Activated CD4-positive, alpha-beta T cell treated with anti-CD3 and anti-CD28 coated beads for 24 hours (primary cell): ENCODE data around the gene DHRS7C.

Experiments
- DNase-seq, 2 donors: peaks; one replicate each; pipeline ENCODE4 v3.0.0-alpha.2; 2020; ENCODE audit warnings: low read depth in 2 of 2

The DHRS7C gene

DNA sequence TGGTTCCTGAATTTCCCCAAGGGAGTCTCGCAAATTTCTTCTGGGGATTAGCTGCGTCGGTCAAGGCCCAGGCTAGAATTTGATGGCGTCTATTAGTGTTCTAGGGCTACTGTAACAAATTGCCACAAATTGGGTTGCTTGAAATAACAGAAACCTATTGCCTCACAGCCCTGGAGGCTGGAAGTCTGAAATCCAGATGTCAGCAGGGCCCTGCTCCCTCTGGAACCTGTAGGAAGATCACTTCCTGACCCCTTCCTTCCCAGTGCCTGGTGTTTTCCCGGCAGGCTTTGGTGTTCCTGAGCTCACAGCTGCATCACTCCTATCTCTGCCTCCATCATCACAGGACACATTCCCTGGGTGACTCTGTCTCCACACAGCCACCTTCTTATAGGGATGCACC lies 24.4 kb downstream of the DHRS7C start:
- no peak for DNase-seq

DNA sequence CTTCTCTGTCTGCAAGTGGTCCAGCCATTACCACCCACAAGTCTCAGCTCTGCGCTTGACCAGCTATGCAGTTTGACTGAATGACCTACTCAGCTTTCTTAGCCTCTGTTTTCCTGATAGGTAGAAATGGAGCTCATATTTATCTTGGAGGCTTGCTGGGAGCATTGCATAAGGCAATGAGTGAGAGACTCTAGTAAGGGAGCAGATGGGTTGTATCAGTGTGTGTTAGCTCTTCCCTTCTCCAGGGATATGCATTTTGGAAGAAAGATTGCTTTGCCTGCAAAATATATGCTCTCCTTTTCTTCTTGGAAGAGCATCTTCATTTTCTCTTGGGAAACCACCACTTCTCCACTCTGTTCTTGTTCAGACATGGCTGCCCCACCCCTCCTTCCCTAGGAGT lies 26.1 kb downstream of the DHRS7C start:
- DNase-seq: no peak

DNA sequence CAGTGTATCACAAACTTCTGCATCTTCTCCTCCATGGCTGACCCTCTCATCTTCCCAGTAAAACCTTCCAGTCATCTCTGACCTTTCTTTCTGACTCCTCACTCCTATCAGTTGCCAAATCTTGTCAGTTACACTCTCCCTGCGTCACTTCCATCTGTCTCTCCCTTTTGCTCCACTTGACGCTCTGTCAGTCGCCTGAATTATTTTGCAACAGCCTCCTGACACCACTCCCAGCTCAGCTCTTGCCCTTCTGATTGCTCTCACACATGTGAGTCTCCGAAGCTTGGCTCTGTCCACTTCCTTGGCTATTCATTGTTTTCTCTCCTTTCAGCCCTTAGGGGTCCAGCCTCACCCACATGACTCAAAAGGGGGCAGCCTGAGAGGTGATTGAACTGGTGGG lies 27.7 kb downstream of the DHRS7C start:
- no peak for DNase-seq

DNA sequence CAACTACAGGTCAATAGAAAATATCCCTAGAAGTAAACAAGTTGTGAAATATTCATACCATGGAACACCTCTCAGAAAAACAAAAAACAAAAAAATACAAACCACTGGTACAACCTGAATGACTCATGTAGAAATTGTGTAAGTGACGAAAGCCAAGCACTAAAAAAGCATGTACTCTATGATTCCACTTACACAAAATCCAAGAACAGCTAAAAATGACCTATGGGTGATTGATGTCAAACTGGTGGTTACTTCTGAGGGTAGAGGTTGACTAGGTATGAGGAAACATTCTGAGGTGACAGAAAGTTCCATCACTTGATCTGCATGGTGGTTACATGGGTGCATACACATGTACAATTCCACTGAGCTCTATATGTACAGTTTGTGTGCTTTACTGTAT lies 31.1 kb downstream of the DHRS7C start:
- DNase-seq: no peak

DNA sequence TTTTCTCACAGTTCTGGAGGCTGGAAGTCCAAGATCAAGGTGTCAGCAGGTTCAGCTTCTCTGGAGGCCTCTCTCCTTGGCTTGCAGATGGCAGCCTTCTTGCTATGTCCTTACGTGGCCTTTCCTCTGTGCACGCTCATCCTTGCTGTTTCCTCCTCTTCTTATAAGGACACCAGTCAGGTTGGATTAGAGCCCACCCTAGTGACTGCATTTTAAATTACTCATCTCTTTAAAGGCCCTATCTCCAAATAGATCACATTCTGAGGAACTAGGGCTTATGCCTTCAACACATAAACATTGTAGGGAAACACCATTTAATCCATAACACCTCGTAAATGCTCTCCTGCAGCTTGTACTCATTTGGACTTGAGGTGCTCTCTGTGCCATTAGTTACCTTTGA lies 36.3 kb downstream of the DHRS7C start:
- DNase-seq: no peak

DNA sequence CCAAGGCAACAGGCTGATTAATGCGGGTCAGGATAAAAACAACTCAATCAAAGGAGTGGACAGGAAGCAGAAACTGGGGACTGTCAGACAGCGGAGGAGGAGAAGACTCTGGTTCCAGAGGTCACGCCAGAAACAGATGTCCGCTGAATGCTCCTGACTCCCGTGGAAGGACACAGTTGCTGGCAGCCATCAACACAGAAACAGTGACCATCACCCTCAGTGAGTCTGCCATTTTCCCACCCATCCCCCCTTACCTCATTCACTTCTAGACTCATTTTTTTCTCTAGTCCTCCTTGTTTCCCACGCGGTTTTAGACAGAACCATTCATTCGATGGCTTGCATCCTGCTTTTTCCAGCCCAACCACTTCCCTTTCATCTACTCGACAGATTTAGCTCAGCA lies 40.9 kb downstream of the DHRS7C start:
- no peak for DNase-seq

DNA sequence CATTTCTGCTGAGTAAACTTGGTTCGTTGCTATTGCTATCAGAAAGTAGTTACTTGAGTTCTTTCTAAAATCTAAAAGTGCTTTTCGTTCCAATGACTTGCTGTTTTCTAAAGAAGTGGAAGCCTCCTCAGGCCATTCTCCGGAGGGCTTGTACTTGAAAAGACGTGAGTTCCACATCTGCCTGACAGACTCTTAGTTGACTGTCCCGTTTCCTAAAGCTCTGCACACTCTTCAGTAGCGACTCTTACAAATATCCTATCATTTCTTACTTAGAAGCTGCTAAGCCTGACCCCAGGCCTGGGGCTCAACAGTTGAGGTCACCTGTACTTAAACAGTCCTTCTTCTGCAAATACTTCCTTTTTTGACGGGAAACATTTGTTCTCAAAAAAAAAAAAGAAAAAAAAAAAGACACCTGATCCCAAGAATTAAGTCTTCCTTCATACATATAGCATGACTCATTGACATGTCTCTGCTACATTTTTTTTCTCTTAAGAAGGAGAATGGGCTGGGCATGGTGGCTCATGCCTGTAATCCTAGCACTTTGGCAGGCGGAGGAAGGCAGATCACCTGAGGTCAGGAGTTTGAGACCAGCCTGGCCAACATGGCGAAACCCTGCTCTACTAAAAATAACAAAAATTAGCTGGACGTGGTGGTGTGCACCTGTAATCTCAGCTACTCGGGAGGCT lies 61.5 kb downstream of the DHRS7C start:
- DNase-seq: no peak

DNA sequence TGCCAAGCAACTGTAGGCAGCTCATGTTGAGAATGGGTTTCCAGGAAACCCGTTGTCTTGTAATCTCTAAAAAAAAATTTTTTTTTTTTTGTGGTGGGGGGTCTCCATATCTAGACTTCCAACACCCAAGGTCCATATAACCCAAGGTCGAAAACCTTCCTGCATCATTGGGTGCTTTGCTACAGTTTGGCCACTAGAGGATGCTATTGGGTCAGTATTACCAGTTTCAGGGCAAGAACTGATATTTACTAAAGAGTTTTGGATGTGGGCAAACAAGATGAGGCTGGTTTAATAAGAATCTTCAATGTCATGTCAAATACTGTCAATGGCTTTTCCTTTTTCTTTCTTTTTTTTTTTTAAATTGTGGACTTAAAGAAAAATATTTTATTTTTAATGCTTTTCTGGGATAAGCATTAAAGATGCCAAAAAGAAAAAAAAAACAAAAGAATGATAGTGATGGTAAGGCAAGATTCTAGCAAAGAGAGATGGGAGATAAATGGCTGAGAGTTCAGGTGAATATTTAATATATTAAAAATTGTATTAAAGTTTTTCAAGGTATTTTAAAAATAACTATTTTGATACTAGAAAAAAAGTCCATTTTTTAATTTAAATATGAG lies 62.2 kb downstream of the DHRS7C start:
- DNase-seq: no peak

DNA sequence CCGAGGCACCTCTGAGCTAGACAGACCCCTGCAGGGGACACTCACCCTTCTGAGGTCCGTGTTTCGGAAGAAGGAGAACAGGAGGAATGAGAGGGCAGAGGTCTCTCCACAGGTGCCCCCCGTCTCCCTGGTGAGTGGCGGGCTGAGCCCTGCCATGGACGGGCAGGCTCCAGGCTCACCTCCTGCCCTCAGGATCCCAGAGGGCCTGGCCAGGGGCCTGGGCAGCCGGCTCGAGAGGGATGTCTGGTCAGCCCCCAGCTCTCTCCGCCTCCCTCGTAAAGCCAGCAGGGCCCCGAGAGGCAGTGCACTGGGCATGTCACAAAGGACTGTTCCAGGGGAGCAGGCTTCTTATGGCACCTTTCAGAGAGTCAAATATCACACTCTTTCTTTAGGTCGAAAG lies 62.8 kb downstream of the DHRS7C start:
- no peak for DNase-seq

DNA sequence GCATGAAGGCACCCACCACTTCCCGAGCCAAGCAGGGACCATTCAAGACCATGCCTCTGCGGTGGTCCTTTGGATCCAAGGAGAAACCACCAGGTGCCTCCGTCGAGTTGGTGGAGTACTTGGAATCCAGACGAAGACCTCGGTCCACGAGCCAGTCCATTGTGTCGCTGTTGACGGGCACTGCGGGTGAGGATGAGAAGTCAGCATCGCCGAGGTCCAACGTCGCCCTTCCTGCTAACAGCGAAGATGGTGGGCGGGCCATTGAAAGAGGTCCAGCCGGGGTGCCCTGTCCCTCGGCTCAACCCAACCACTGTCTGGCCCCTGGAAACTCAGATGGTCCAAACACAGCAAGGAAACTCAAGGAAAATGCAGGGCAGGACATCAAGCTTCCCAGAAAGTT lies 63.4 kb downstream of the DHRS7C start:
- DNase-seq: no peak

DNA sequence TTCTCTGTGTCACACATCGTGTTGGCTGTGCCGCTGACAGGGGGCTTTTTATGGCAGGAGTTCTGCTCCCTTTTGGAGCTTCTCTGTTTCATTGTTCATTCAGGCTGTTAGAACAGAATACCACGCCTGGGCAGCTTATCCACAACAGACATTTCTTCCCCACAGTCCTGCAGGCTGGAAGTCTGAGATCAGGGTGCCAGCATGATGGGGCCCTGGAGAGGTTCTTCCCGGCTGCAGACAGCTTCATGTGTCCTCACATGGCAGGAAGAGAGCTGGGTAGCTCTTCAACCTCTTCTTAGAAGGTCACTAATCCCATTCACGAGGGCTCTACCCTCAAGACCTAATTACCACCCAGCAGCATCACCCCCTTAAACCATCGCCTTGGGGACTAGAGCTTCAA lies 65.1 kb downstream of the DHRS7C start:
- DNase-seq: no peak

DNA sequence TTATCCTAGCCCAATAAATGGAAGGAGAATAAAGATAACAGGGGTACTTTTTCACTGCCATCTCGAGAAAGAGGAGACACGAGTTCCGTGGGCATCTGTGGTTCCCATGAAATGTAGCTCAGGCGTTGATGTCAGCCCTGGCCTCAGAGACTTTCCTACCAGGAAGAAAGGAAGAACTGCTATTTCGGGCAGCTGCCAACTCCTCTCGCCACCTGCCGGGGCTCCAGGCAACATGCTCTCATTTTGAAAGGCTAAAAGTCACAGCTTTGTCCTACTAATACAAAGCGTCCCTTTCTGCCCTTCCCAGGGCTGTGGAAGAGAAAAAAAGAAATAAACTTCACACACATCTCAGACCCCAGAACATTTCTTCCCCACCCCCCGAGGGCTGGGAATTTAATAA lies 65.8 kb downstream of the DHRS7C start:
- no peak for DNase-seq
